ENCODE measurements around the gene HM13. TPM values are rescaled to one million over a fixed set of nuclear protein-coding genes. Genes with fewer than 3 reads are reported as not detected.
A peak's percentile ranks its signal among the peaks of the same experiment; 100 is the strongest.
"Not testable (repeated sequence)": the region's sequence is repeated elsewhere in the genome, so short reads cannot be mapped to it uniquely, and the experiment has no call there.

The HM13 gene
- total and polyA plus RNA-seq, 8 donors, result 139 to 286 (median 184) TPM

- H3K4me1 ChIP-seq, result no peaks in the 10 kb centered on the region
- FAIRE-seq, result no peak
- H3K27ac ChIP-seq, result no peak overlapping the region
- TF ChIP-seq CTCF (IDR thresholded peaks at IDR 0.05), result no peak
- H3K27me3 ChIP-seq, result no peaks in the 10 kb centered on the region
- ATAC-seq, result peak; percentile 31 to 55 (median 48)
- H3K4me3 ChIP-seq, result no peak overlapping the region
- 79 to 82% methylated on average over 15 of the region's 15 CpGs for WGBS, 2 donors
- DNase-seq, result no peak
- no peaks in the 10 kb centered on the region for H3K9me3 ChIP-seq
- intact Hi-C loops (cut with DNase I), result no loop called here
- H3K36me3 ChIP-seq, result no peaks in the 10 kb centered on the region
Observed at GRCh38 chr20:31595654-31596411, 81.6 kb downstream of the HM13 start.

- intact Hi-C loops (cut with DNase I); H3K9me3 ChIP-seq; DNase-seq; ATAC-seq; H3K4me3 ChIP-seq; H3K27me3 ChIP-seq; H3K27ac ChIP-seq; H3K4me1 ChIP-seq; FAIRE-seq; H3K36me3 ChIP-seq: not testable (repeated sequence)
- 81 to 84% methylated on average over 4 of the region's 4 CpGs for WGBS, 2 donors
Observed at GRCh38 chr20:31596412-31596715, 82.1 kb downstream of the HM13 start.

- 77 to 78% methylated on average over 4 of the region's 4 CpGs for WGBS, 2 donors
- no peak overlapping the region for H3K4me3 ChIP-seq
- intact Hi-C loops (cut with DNase I), result no loop called here
- no peak for DNase-seq
- ATAC-seq, result no peak
- FAIRE-seq, result no peak
- no peaks in the 10 kb centered on the region for H3K9me3 ChIP-seq
- H3K4me1 ChIP-seq, result no peaks in the 10 kb centered on the region
- H3K36me3 ChIP-seq, result no peaks in the 10 kb centered on the region
- TF ChIP-seq CTCF (IDR thresholded peaks at IDR 0.05), result no peak
- H3K27ac ChIP-seq, result no peak overlapping the region
- H3K27me3 ChIP-seq, result no peaks in the 10 kb centered on the region
Observed at GRCh38 chr20:31596831-31597480, 82.7 kb downstream of the HM13 start.

GRCh38 chr20:31597481-31597855 lies 83.2 kb downstream of the HM13 start:
- intact Hi-C loops (cut with DNase I), result no loop called here
- ATAC-seq, result no peak
- DNase-seq, result no peak
- no peaks in the 10 kb centered on the region for H3K27me3 ChIP-seq
- no peaks in the 10 kb centered on the region for H3K36me3 ChIP-seq
- TF ChIP-seq CTCF (IDR thresholded peaks at IDR 0.05), result no peak
- no peak overlapping the region for H3K27ac ChIP-seq
- WGBS, 2 donors, result 88 to 97% methylated on average over 2 of the region's 2 CpGs
- no peak for FAIRE-seq
- no peaks in the 10 kb centered on the region for H3K4me1 ChIP-seq
- no peaks in the 10 kb centered on the region for H3K9me3 ChIP-seq
- no peak overlapping the region for H3K4me3 ChIP-seq

- no peak overlapping the region for H3K27ac ChIP-seq
- no peaks in the 10 kb centered on the region for H3K9me3 ChIP-seq
- no peak for DNase-seq
- WGBS, 2 donors, result 86 to 91% methylated on average over 4 of the region's 4 CpGs
- intact Hi-C loops (cut with DNase I), result no loop called here
- TF ChIP-seq CTCF (IDR thresholded peaks at IDR 0.05), result no peak
- H3K4me1 ChIP-seq, result peaks cover 3 to 6% (median 4%) of the 10 kb centered on the region in 3 donors
- no peak for FAIRE-seq
- no peaks in the 10 kb centered on the region for H3K36me3 ChIP-seq
- H3K4me3 ChIP-seq, result no peak overlapping the region
- no peaks in the 10 kb centered on the region for H3K27me3 ChIP-seq
- no peak for ATAC-seq
Observed at GRCh38 chr20:31602431-31602778, 88.2 kb downstream of the HM13 start.
